Sigmoid colon (tissue), 4 donors: ENCODE measurements around the gene UBA52.

ENCODE experiments used
- CTCF ChIP-seq, 4 experiments: fragments of 450-650 bp in 3 of 4; fragments of 200-600 bp in 1 of 4; IDR thresholded peaks; one replicate each; pipeline ENCODE4 v1.5.1; 2016 to 2019; ENCODE audit warnings: antibody characterized with exemption in 4 of 4, mild to moderate bottlenecking in 3 of 4, moderate library complexity in 2 of 4
- EP300 ChIP-seq, 4 donors: sonication (generic); formaldehyde crosslinking; IDR thresholded peaks; one replicate each; pipeline ENCODE4 v1.6.1; 2017; ENCODE audit warnings: antibody characterized with exemption in 4 of 4
- POLR2AphosphoS5 ChIP-seq, 4 donors: sonication (generic); formaldehyde crosslinking; IDR thresholded peaks; one replicate each; pipeline ENCODE4 v1.6.1; 2017; ENCODE audit warnings: antibody characterized with exemption in 4 of 4

- TF ChIP-seq CTCF (IDR thresholded peaks at IDR 0.05) (no peak), POLR2AphosphoS5 (IDR thresholded peaks at IDR 0.05) (no peak), EP300 (IDR thresholded peaks at IDR 0.05) (no peak)
Observed at GRCh38 chr19:18595475-18595874, 23.8 kb downstream of the UBA52 start.
